T-cell (primary cell): ENCODE measurements around the gene KIAA0319L. TPM values are rescaled to one million over a fixed set of nuclear protein-coding genes. Genes with fewer than 3 reads are reported as not detected.

Experiments used
- ATAC-seq, 4 experiments: fragments of 200-7000 bp in 3 of 4; fragments of 150-1000 bp in 1 of 4; cut with Tn5 transposase; replicated peaks in 1 of 4; 1 replicate in 3 of 4; 2 replicates in 1 of 4; pipeline ENCODE4 v1.10.0; 2021; ENCODE audit warnings: moderate library complexity in 3 of 4, mild to moderate bottlenecking in 2 of 4, moderate number of reproducible peaks in 1 of 4
- CTCF ChIA-PET, 2 donors: fragments of 300-600 bp; sonication (Branson Sonifier 250); formaldehyde crosslinking; loops; one replicate each; lab custom pipeline; 2022; ENCODE audit warnings: antibody characterized with exemption in 2 of 2; lab: Charles Lee
- POLR2A ChIA-PET, 2 donors: fragments of 300-600 bp; sonication (Branson Sonifier 250); formaldehyde crosslinking; loops; one replicate each; lab custom pipeline; 2022; ENCODE audit warnings: antibody characterized with exemption in 2 of 2; lab: Charles Lee
- DNase-seq, 35 experiments: peaks; one replicate each; pipeline versions ENCODE4 v3.0.0 to v3.0.0-alpha.2; 2013 to 2023
- H3K27ac ChIP-seq: one replicate; pipeline ENCODE4 v1.5.1; 2013; ENCODE audit warnings: low read length
- H3K27me3 ChIP-seq, 2 experiments: replicated peaks in 1 of 2; 1 replicate in 1 of 2; 2 replicates in 1 of 2; pipeline versions ENCODE4 v1.6.1 to v1.7.0; 2013; ENCODE audit warnings: low read length in 1 of 2, mixed read lengths in 1 of 2; ENCODE audit not compliant: control insufficient read depth in 2 of 2, insufficient read depth in 2 of 2; ENCODE audit errors: extremely low read depth in 1 of 2
- H3K36me3 ChIP-seq, 2 donors: 1 replicate in 1 of 2; 2 replicates in 1 of 2; pipeline versions ENCODE4 v1.6.1 to v1.7.0; 2013; ENCODE audit warnings: low read length in 1 of 2; ENCODE audit not compliant: control insufficient read depth in 2 of 2, insufficient read depth in 1 of 2; ENCODE audit errors: extremely low read depth in 1 of 2
- H3K4me1 ChIP-seq, 2 experiments: 1 replicate in 1 of 2; 2 replicates in 1 of 2; pipeline versions ENCODE4 v1.6.1 to v1.7.0; 2013; ENCODE audit warnings: low read length in 2 of 2, mixed read lengths in 1 of 2; ENCODE audit not compliant: insufficient read depth in 2 of 2, control insufficient read depth in 1 of 2; ENCODE audit errors: extremely low read depth in 1 of 2
- H3K4me3 ChIP-seq, 2 donors: 1 replicate in 1 of 2; 2 replicates in 1 of 2; pipeline versions ENCODE4 v1.5.1 to v1.7.0; 2013; ENCODE audit warnings: mild to moderate bottlenecking in 2 of 2, low read length in 1 of 2, moderate library complexity in 1 of 2; ENCODE audit not compliant: control insufficient read depth in 1 of 2; ENCODE audit errors: extremely low read depth in 1 of 2
- H3K9me3 ChIP-seq: 2 replicates; pipeline ENCODE4 v1.7.0; 2013
- H3K27ac Mint-ChIP-seq, 2 donors: one replicate each; pipeline ENCODE4 v1.8.0; 2020 to 2021; ENCODE audit warnings: mild to moderate bottlenecking in 2 of 2, mixed read lengths in 2 of 2
- H3K27me3 Mint-ChIP-seq, 2 donors: one replicate each; pipeline ENCODE4 v1.8.0; 2021 to 2022; ENCODE audit warnings: mixed read lengths in 2 of 2
- H3K36me3 Mint-ChIP-seq: one replicate; pipeline ENCODE4 v1.8.0; 2021; ENCODE audit warnings: mixed read lengths
- H3K4me1 Mint-ChIP-seq, 3 donors: one replicate each; pipeline ENCODE4 v1.8.0; 2020 to 2022; ENCODE audit warnings: mixed read lengths in 3 of 3, mild to moderate bottlenecking in 1 of 3
- H3K4me3 Mint-ChIP-seq, 3 donors: one replicate each; pipeline ENCODE4 v1.8.0; 2020 to 2022; ENCODE audit warnings: mild to moderate bottlenecking in 3 of 3, mixed read lengths in 3 of 3, moderate library complexity in 3 of 3
- H3K9me3 Mint-ChIP-seq, 3 donors: one replicate each; pipeline ENCODE4 v1.8.0; 2020 to 2022; ENCODE audit warnings: mixed read lengths in 3 of 3
- WGBS: methylation state at CpG from one replicate; pipeline ENCODE4 v1.1.5; 2013; ENCODE audit warnings: missing lambda C conversion rate; ENCODE audit not compliant: insufficient coverage; 5-methylcytosine and 5-hydroxymethylcytosine counted together
- total RNA-seq, 35 experiments: library from RNA in 6 of 35; stranded (reverse) in 6 of 35; fragments of 120-200 nt in 1 of 35; gene quantifications; one replicate each; pipeline versions ENCODE4 v1.2.1 to v1.2.4 and lab custom pipeline; 2013 to 2026

The KIAA0319L gene
- total RNA-seq, 5 donors from 2014 or later (not counting 1 experiment from before 2014, with no cell fraction given) = 60.8 to 73.7 (median 63.7) TPM

GRCh38 chr1:35454176-35454575 lies 103.0 kb downstream of the KIAA0319L start:
- ChIA-PET POLR2A (no interaction called here), CTCF (interaction anchor here (0.9 to 1.4 kb wide), 2 partner anchors 89 to 110 kb away, joined by 3 to 4 read pairs; no protein-coding TSS in a partner anchor)
- Histone ChIP-seq H3K4me3 (no peak overlapping the region), H3K27me3 (no peaks in the 10 kb centered on the region), H3K27ac (no peak overlapping the region), H3K4me1 (peaks cover 21 to 25% of the 10 kb centered on the region in 2 experiments), H3K36me3 (peaks cover 7 to 56% of the 10 kb centered on the region in 2 donors), H3K9me3 (no peaks in the 10 kb centered on the region)
- Mint-ChIP-seq H3K4me3 (no peak overlapping the region), H3K4me1 (peaks cover 30 to 47% (median 35%) of the 10 kb centered on the region in 3 donors), H3K36me3 (peaks cover 27% of the 10 kb centered on the region), H3K27me3 (no peaks in the 10 kb centered on the region), H3K27ac (peak overlapping the region; percentile 72 to 79), H3K9me3 (no peaks in the 10 kb centered on the region)
- ATAC-seq (no peak), DNase-seq (no peak)
- no CpG with 5 or more reads among the region's 4 CpGs for WGBS

- ChIA-PET POLR2A (interaction anchor here in 1 of 2 donors (0.6 kb wide), 1 partner anchor 11 kb away, joined by 3 read pairs; no protein-coding TSS in a partner anchor), CTCF (interaction anchor here (0.8 to 3.3 kb wide), 13 partner anchors 9 to 274 kb away, joined by 3 to 56 read pairs (median 7); no protein-coding TSS in a partner anchor)
- H3K27me3 Mint-ChIP-seq = no peaks in the 10 kb centered on the region
- H3K27ac Mint-ChIP-seq = peak overlapping the region; percentile 91 to 94
- H3K4me1 Mint-ChIP-seq = peaks cover 30 to 46% (median 33%) of the 10 kb centered on the region in 3 donors
- WGBS = 86% methylated on average over 1 of the region's 2 CpGs
- Histone ChIP-seq H3K4me3 (no peak overlapping the region), H3K9me3 (no peaks in the 10 kb centered on the region), H3K27ac (peak overlapping the region; percentile 39), H3K36me3 (peaks cover 13 to 68% of the 10 kb centered on the region in 2 donors), H3K27me3 (no peaks in the 10 kb centered on the region), H3K4me1 (peaks cover 21 to 23% of the 10 kb centered on the region in 2 experiments)
- H3K4me3 Mint-ChIP-seq = peak overlapping the region in 1 of 3 donors; percentile 50
- peaks cover 32% of the 10 kb centered on the region for H3K36me3 Mint-ChIP-seq
- no peak for DNase-seq
- no peak for ATAC-seq
- no peaks in the 10 kb centered on the region for H3K9me3 Mint-ChIP-seq
Measured at GRCh38 chr1:35453031-35453430, 104.2 kb downstream of the KIAA0319L start.

- H3K36me3 Mint-ChIP-seq = peaks cover 37% of the 10 kb centered on the region
- no peak overlapping the region for H3K4me3 ChIP-seq
- ATAC-seq (peak in 3 of 4 experiments; percentile 29 to 54 (median 32)), DNase-seq (peak in 2 of 35 experiments; percentile 14 to 27)
- WGBS = no CpG with 5 or more reads among the region's 1 CpG
- no peaks in the 10 kb centered on the region for H3K9me3 ChIP-seq
- H3K27me3 Mint-ChIP-seq = no peaks in the 10 kb centered on the region
- ChIA-PET CTCF (interaction anchor here (0.5 to 3.7 kb wide), 22 partner anchors 8 to 317 kb away, joined by 3 to 56 read pairs (median 5); no protein-coding TSS in a partner anchor), POLR2A (interaction anchor here (0.5 to 0.6 kb wide), 4 partner anchors 10 to 786 kb away, joined by 3 to 4 read pairs (median 4); no protein-coding TSS in a partner anchor)
- peaks cover 18 to 72% of the 10 kb centered on the region in 2 donors for H3K36me3 ChIP-seq
- H3K4me1 ChIP-seq = peaks cover 19 to 21% of the 10 kb centered on the region in 2 experiments
- peaks cover 30 to 43% (median 33%) of the 10 kb centered on the region in 3 donors for H3K4me1 Mint-ChIP-seq
- H3K4me3 Mint-ChIP-seq = peak overlapping the region in 1 of 3 donors; percentile 50
- H3K27ac ChIP-seq = peak overlapping the region; percentile 39
- no peaks in the 10 kb centered on the region for H3K9me3 Mint-ChIP-seq
- H3K27me3 ChIP-seq = no peaks in the 10 kb centered on the region
- peak overlapping the region; percentile 91 to 94 for H3K27ac Mint-ChIP-seq
Measured at GRCh38 chr1:35452106-35452774, 105.0 kb downstream of the KIAA0319L start.

- H3K9me3 Mint-ChIP-seq = no peaks in the 10 kb centered on the region
- Histone ChIP-seq H3K36me3 (peaks cover 21 to 75% of the 10 kb centered on the region in 2 donors), H3K4me1 (peaks cover 14 to 21% of the 10 kb centered on the region in 2 experiments), H3K27ac (peak overlapping the region; percentile 39), H3K9me3 (no peaks in the 10 kb centered on the region), H3K27me3 (no peaks in the 10 kb centered on the region), H3K4me3 (no peak overlapping the region)
- POLR2A ChIA-PET = interaction anchor here (0.6 to 0.9 kb wide), 2 partner anchors 48 to 102 kb away, joined by 3 to 4 read pairs; no protein-coding TSS in a partner anchor
- peak overlapping the region in 1 of 3 donors; percentile 21 for H3K4me3 Mint-ChIP-seq
- H3K4me1 Mint-ChIP-seq = peaks cover 30 to 39% (median 33%) of the 10 kb centered on the region in 3 donors
- DNase-seq (peak; percentile 41 to 86 (median 72)), ATAC-seq (peak; percentile 87 to 91 (median 91))
- peak overlapping the region; percentile 91 to 94 for H3K27ac Mint-ChIP-seq
- CTCF ChIA-PET = interaction anchor here (0.5 to 3.7 kb wide), 32 partner anchors 9 to 498 kb away, joined by 3 to 56 read pairs (median 5); partner anchors contain the start of genes KIAA0319L (in 1 of the 2), NCDN (in 1 of the 2) and TFAP2E (in 1 of the 2)
- no peaks in the 10 kb centered on the region for H3K27me3 Mint-ChIP-seq
- peaks cover 35% of the 10 kb centered on the region for H3K36me3 Mint-ChIP-seq
- WGBS = 10% methylated on average over 2 of the region's 3 CpGs
Measured at GRCh38 chr1:35451125-35451528, 106.1 kb downstream of the KIAA0319L start.

GRCh38 chr1:35449334-35450008 lies 107.7 kb downstream of the KIAA0319L start:
- 100% methylated on average over 2 of the region's 7 CpGs for WGBS
- H3K4me1 ChIP-seq = peaks cover 14 to 21% of the 10 kb centered on the region in 2 experiments
- no peaks in the 10 kb centered on the region for H3K27me3 Mint-ChIP-seq
- no peak overlapping the region for H3K4me3 Mint-ChIP-seq
- H3K27me3 ChIP-seq = no peaks in the 10 kb centered on the region
- H3K27ac ChIP-seq = no peak overlapping the region
- peaks cover 29 to 32% (median 30%) of the 10 kb centered on the region in 3 donors for H3K4me1 Mint-ChIP-seq
- DNase-seq = no peak
- no peak for ATAC-seq
- H3K36me3 ChIP-seq = peaks cover 18 to 82% of the 10 kb centered on the region in 2 donors
- CTCF ChIA-PET = interaction anchor here (0.8 to 3.7 kb wide), 6 partner anchors 9 to 118 kb away, joined by 3 to 26 read pairs (median 8); no protein-coding TSS in a partner anchor
- no peak overlapping the region for H3K27ac Mint-ChIP-seq
- no peaks in the 10 kb centered on the region for H3K9me3 ChIP-seq
- POLR2A ChIA-PET = interaction anchor here in 1 of 2 donors (0.6 kb wide), 2 partner anchors 88 to 91 kb away, joined by 4 read pairs; no protein-coding TSS in a partner anchor
- H3K36me3 Mint-ChIP-seq = peaks cover 31% of the 10 kb centered on the region
- H3K9me3 Mint-ChIP-seq = no peaks in the 10 kb centered on the region
- H3K4me3 ChIP-seq = no peak overlapping the region
